ENCODE results near the gene CTIF.

CTIF gene

DNA sequence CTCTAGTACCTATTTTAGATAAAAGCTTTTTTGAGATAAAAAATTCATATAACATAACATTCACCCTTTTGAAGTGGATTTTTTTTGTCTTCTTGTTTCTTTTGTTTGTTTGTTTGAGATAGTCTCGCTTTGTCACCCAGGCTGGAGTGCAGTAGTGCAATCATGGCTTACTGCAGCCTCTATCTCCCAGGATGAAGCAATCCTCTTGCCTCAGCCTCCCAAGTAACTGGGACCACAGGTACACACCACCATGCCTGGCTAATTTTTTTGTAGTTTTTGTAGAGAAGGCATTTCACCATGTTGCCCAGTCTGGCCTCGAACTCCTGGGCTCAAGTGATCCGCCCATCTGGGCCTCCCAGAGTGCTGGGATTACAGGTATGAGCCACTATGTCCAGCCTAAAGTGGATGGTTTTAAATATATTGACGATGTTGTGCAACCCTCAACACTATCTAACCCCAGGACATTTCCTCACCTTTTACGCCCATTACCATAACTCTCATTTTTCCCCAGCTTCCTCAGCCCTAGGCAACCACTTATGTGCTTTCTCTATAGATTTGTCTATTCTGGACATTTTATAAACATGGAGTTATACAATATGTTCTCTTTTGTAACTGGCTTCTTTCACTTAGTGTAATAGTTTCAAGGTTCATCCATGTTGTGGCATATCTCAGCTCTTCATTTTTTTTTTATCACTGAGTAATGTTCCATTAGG is 38.8 kb downstream of the CTIF start:
- DNase-seq, result no peak
- Histone ChIP-seq H3K36me3 (replicated peaks) (no peaks in the 10 kb centered on the region), H3K27ac (no peak overlapping the region), H3K4me3 (ENCODE audit: low read depth, low read length) (no peak overlapping the region), H3K27me3 (replicated peaks) (no peaks in the 10 kb centered on the region)
- TF ChIP-seq, protein P1, sequence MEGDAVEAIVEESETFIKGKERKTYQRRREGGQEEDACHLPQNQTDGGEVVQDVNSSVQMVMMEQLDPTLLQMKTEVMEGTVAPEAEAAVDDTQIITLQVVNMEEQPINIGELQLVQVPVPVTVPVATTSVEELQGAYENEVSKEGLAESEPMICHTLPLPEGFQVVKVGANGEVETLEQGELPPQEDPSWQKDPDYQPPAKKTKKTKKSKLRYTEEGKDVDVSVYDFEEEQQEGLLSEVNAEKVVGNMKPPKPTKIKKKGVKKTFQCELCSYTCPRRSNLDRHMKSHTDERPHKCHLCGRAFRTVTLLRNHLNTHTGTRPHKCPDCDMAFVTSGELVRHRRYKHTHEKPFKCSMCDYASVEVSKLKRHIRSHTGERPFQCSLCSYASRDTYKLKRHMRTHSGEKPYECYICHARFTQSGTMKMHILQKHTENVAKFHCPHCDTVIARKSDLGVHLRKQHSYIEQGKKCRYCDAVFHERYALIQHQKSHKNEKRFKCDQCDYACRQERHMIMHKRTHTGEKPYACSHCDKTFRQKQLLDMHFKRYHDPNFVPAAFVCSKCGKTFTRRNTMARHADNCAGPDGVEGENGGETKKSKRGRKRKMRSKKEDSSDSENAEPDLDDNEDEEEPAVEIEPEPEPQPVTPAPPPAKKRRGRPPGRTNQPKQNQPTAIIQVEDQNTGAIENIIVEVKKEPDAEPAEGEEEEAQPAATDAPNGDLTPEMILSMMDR (IDR thresholded peaks at IDR 0.05; ENCODE audit: low read depth, low read length, missing control alignments), result no peak
- in situ Hi-C loops (cut with HindIII; ENCODE audit: low pct_ligation_motif_present, low sequenced_read_pairs), result no loop called here

DNA sequence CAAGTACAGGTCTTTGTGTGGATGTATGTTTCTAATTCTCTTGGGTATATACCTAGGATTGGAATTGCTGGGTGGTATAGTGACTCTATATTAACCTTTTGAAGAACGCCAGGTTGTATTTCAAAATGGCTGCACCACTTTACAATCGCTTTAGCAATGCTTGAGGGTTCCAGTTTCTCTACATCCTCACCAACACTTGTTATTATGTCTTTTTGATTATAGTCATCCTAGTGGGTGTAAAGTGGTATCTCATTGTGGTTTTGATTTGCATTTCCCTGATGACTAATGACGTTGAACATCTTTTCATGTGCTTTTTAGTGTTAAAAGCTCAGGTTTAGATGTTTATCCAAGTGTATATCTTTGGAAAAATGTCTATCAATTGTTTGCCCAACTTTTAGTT is 39.5 kb downstream of the CTIF start:
- H3K36me3 ChIP-seq (replicated peaks), result no peaks in the 10 kb centered on the region
- TF ChIP-seq, protein P1 (IDR thresholded peaks at IDR 0.05; ENCODE audit: low read depth, low read length, missing control alignments), result no peak
- H3K4me3 ChIP-seq (ENCODE audit: low read depth, low read length), result no peak overlapping the region
- no peak for DNase-seq
- in situ Hi-C loops (cut with HindIII; ENCODE audit: low pct_ligation_motif_present, low sequenced_read_pairs), result no loop called here
- H3K27me3 ChIP-seq (replicated peaks), result no peaks in the 10 kb centered on the region
- H3K27ac ChIP-seq, result no peak overlapping the region

DNA sequence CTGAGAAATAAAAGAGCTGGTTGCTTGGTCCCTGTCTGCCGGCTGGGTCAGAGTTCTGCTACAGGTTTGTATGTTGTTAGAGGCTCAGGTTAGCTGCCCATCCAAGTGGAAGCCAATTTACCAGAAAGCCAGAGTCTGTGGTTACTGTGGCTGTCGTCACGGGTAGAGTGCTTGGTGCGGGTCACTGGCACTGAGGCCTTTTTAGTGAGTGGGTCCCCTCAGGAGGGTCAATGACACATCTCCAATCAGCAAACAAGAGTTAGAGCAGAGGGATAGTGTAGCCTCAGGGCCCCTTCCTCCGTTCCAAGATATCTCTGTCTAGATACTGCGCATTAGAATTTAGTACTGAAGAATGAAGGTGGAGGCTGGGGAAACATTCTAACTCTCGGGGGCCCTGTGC is 41.2 kb downstream of the CTIF start:
- in situ Hi-C loops (cut with HindIII; ENCODE audit: low pct_ligation_motif_present, low sequenced_read_pairs), result no loop called here
- Histone ChIP-seq H3K4me3 (ENCODE audit: low read depth, low read length) (no peak overlapping the region), H3K27me3 (replicated peaks) (no peaks in the 10 kb centered on the region), H3K36me3 (replicated peaks) (no peaks in the 10 kb centered on the region), H3K27ac (no peak overlapping the region)
- TF ChIP-seq, protein P1 (IDR thresholded peaks at IDR 0.05; ENCODE audit: low read depth, low read length, missing control alignments), result no peak
- no peak for DNase-seq

DNA sequence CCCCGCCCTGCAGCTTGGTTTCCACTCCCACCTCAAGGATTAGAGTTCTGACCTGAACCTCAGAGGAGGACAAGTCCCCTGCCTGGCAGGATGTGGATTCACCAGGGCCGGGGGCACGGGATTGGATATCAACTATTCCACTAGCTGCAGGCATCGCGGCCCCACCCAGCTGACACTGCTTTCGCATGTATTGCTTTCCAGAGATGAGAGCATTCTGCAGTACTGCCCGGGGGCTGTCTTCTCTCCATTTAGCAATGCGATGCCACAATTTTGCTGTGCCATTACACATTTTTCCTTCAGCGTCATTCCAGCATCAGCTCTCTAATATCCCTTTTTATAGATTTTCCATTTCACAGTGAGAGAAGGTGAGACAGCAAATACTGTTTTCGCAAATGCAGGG is 42.0 kb downstream of the CTIF start:
- H3K27me3 ChIP-seq (replicated peaks), result no peaks in the 10 kb centered on the region
- TF ChIP-seq, protein P1 (IDR thresholded peaks at IDR 0.05; ENCODE audit: low read depth, low read length, missing control alignments), result no peak
- in situ Hi-C loops (cut with HindIII; ENCODE audit: low pct_ligation_motif_present, low sequenced_read_pairs), result no loop called here
- DNase-seq, result no peak
- H3K27ac ChIP-seq, result no peak overlapping the region
- no peaks in the 10 kb centered on the region for H3K36me3 ChIP-seq (replicated peaks)
- H3K4me3 ChIP-seq (ENCODE audit: low read depth, low read length), result no peak overlapping the region

DNA sequence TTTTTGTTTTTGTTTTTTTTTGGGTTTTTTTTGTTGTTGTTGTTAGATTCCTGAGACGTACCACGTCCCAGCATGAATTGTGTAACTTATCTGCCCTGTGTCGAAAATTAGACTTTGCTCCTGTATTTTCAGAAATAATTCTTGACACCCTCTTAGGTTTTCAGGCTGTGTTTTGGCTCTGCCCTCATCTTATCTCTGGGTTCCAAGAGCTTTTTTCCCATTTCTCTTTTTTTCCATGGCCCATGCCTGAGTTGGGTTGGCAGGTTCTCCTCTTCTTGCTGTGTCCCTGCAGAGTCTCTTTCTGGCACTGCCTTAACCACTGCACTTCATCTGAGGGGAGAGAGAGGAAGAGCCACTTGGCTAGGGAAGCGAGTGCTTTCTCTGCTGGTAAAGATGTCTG is 42.4 kb downstream of the CTIF start:
- TF ChIP-seq, protein P1 (IDR thresholded peaks at IDR 0.05; ENCODE audit: low read depth, low read length, missing control alignments), result no peak
- in situ Hi-C loops (cut with HindIII; ENCODE audit: low pct_ligation_motif_present, low sequenced_read_pairs), result no loop called here
- Histone ChIP-seq H3K36me3 (replicated peaks) (no peaks in the 10 kb centered on the region), H3K4me3 (ENCODE audit: low read depth, low read length) (no peak overlapping the region), H3K27me3 (replicated peaks) (no peaks in the 10 kb centered on the region), H3K27ac (no peak overlapping the region)
- DNase-seq, result no peak

DNA sequence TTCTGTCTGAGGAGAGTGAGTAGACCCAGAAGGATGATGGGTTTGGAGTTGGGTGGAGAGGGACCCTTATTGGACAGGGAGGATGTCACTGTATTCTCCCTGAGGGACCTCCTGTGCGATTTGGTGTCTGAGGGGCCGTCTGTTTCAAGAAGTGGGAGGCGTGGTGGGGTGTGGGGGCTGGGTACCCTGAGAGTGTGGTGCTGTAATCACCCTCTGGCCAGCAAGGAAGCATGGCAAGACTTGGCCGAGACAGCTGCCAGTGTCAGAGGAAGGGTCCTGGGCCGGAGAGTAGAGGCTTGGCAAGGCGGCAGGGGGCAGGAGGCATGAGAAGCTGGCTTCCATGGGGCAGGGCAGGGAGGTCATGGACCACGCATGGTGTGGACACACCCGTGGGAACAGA is 43.1 kb downstream of the CTIF start:
- DNase-seq, result no peak
- Histone ChIP-seq H3K36me3 (replicated peaks) (no peaks in the 10 kb centered on the region), H3K4me3 (ENCODE audit: low read depth, low read length) (no peak overlapping the region), H3K27me3 (replicated peaks) (no peaks in the 10 kb centered on the region), H3K27ac (no peak overlapping the region)
- in situ Hi-C loops (cut with HindIII; ENCODE audit: low pct_ligation_motif_present, low sequenced_read_pairs), result no loop called here
- TF ChIP-seq, protein P1 (IDR thresholded peaks at IDR 0.05; ENCODE audit: low read depth, low read length, missing control alignments), result no peak

All from brain microvascular endothelial cell (primary cell).